ENCODE data around the gene PIGR. TPM values are rescaled to one million over a fixed set of nuclear protein-coding genes. Genes with fewer than 3 reads are reported as not detected.

The PIGR gene
- total and polyA plus RNA-seq, 10 of the 15 experiments (the other 5 are each of a cell fraction or from before 2014, with no cell fraction given): 0.96 to 7.6 (median 1.8) TPM

GRCh38 chr1:206970446-206970845 is 24.2 kb upstream of the PIGR start, which contains the start of gene FCAMR:
Gene FCAMR (minus strand): TSS chr1:206970460. CDS start chr1:206970125, 335 bp downstream.
- ChIA-PET RAD21 (ENCODE audit: unreplicated experiment) (interaction anchor here (0.7 to 4.4 kb wide), 4 partner anchors 12 to 49 kb away, joined by 3 to 36 read pairs (median 6); no protein-coding TSS in a partner anchor), SMC1A (ENCODE audit: uncharacterized antibody, unreplicated experiment) (interaction anchor here (1.0 to 7.5 kb wide), 14 partner anchors 11 to 161 kb away, joined by 3 to 68 read pairs (median 5); partner anchors contain the start of gene PIGR), POLR2A (interaction anchor here (0.5 to 3.1 kb wide), 5 partner anchors 15 to 50 kb away, joined by 3 to 12 read pairs (median 5); no protein-coding TSS in a partner anchor), CTCF (interaction anchor here (0.7 to 9.8 kb wide), 14 partner anchors 8 to 307 kb away, joined by 3 to 136 read pairs (median 4); partner anchors contain the start of gene FCMR)
- no TSS peak for BruUV-seq (replicated peaks)
- Histone ChIP-seq H3K4me1 (ENCODE audit: control insufficient read depth, insufficient read depth, low read length) (peaks cover 38% of the 10 kb centered on the region), H3K27ac (ENCODE audit: control insufficient read depth, insufficient read depth) (no peak within 1 kb of the TSS), H3K4me2 (ENCODE audit: control insufficient read depth, insufficient read depth) (peak within 1 kb of the TSS; percentile 46), H4K20me1 (ENCODE audit: control insufficient read depth, insufficient read depth) (no peaks in the 10 kb centered on the region), H3K9me3 (replicated peaks; ENCODE audit: control insufficient read depth, insufficient read depth, low read length) (no peaks in the 10 kb centered on the region), H3K27me3 (replicated peaks in 1 of 2; ENCODE audit: control insufficient read depth in 2 of 2, insufficient read depth in 2 of 2, low read length in 1 of 2) (no peaks in the 10 kb centered on the region), H3K9ac (ENCODE audit: control insufficient read depth, insufficient read depth, low read length) (no peak within 1 kb of the TSS), H3K79me2 (ENCODE audit: control insufficient read depth, insufficient read depth, low read length) (no peaks in the 10 kb centered on the region), H3K4me3 (0 out of 2 replicates have a peak within 1 kb of the TSS, but pooled peaks have one; percentile 2), H2AFZ (ENCODE audit: control insufficient read depth, low read depth, low read length) (no peak within 1 kb of the TSS; the same call in 1 of the 2 replicates), H3K36me3 (ENCODE audit: control insufficient read depth in 2 of 2, insufficient read depth in 2 of 2, low read length in 1 of 2) (no peaks in the 10 kb centered on the region)
- FAIRE-seq (no peak), ATAC-seq (peak; percentile 14; the same call in 2 of the 3 replicates), DNase-seq (ENCODE audit: low read depth, low spot score) (no peak)
- intact Hi-C loops (cut with micrococcal nuclease; ENCODE audit: unreplicated experiment): loop anchor here (2.0 kb wide), 1 partner anchor 46 kb away; no protein-coding TSS in a partner anchor
- WGBS (ENCODE audit: insufficient coverage, insufficient replicate concordance, low lambda C conversion rate, missing lambda C conversion rate): 45% methylated on average over 2 of the region's 2 CpGs
- no peak for TF ChIP-seq CBX3 (IDR thresholded peaks at IDR 0.05; ENCODE audit: borderline replicate concordance, low read depth)
- TF ChIP-seq TCF12 (IDR thresholded peaks at IDR 0.05; ENCODE audit: low read depth, low read length): 0 out of 2 replicates have a peak, but pooled peaks have one; percentile 22
- in situ Hi-C loops (cut with MboI): no loop called here

GRCh38 chr1:206969090-206969489 is 22.8 kb upstream of the PIGR start:
- Histone ChIP-seq H4K20me1 (ENCODE audit: control insufficient read depth, insufficient read depth) (no peaks in the 10 kb centered on the region), H2AFZ (ENCODE audit: control insufficient read depth, low read depth, low read length) (no peak overlapping the region), H3K36me3 (ENCODE audit: control insufficient read depth in 2 of 2, insufficient read depth in 2 of 2, low read length in 1 of 2) (no peaks in the 10 kb centered on the region), H3K4me3 (no peak overlapping the region), H3K4me1 (ENCODE audit: control insufficient read depth, insufficient read depth, low read length) (peaks cover 38% of the 10 kb centered on the region), H3K9me3 (replicated peaks; ENCODE audit: control insufficient read depth, insufficient read depth, low read length) (no peaks in the 10 kb centered on the region), H3K27ac (ENCODE audit: control insufficient read depth, insufficient read depth) (no peak overlapping the region), H3K4me2 (ENCODE audit: control insufficient read depth, insufficient read depth) (no peak overlapping the region), H3K9ac (ENCODE audit: control insufficient read depth, insufficient read depth, low read length) (no peak overlapping the region), H3K79me2 (ENCODE audit: control insufficient read depth, insufficient read depth, low read length) (no peaks in the 10 kb centered on the region), H3K27me3 (replicated peaks in 1 of 2; ENCODE audit: control insufficient read depth in 2 of 2, insufficient read depth in 2 of 2, low read length in 1 of 2) (no peaks in the 10 kb centered on the region)
- FAIRE-seq (no peak), DNase-seq (ENCODE audit: low read depth, low spot score) (no peak), ATAC-seq (no peak)
- ChIA-PET SMC1A (ENCODE audit: uncharacterized antibody, unreplicated experiment) (interaction anchor here (1.0 to 7.5 kb wide), 5 partner anchors 12 to 102 kb away, joined by 3 to 68 read pairs (median 4); no protein-coding TSS in a partner anchor), POLR2A (no interaction called here), CTCF (interaction anchor here (1.2 to 9.8 kb wide), 6 partner anchors 9 to 36 kb away, joined by 3 to 136 read pairs (median 15); no protein-coding TSS in a partner anchor), RAD21 (ENCODE audit: unreplicated experiment) (interaction anchor here (1.2 to 3.5 kb wide), 3 partner anchors 18 to 42 kb away, joined by 3 to 18 read pairs (median 4); no protein-coding TSS in a partner anchor)
- in situ Hi-C loops (cut with MboI) (no loop called here), intact Hi-C loops (cut with micrococcal nuclease; ENCODE audit: unreplicated experiment) (no loop called here)
- WGBS (ENCODE audit: insufficient coverage, insufficient replicate concordance, low lambda C conversion rate, missing lambda C conversion rate): 89% methylated on average over 5 of the region's 5 CpGs
- no TSS peak for BruUV-seq (replicated peaks)
- TF ChIP-seq BCLAF1 (IDR thresholded peaks at IDR 0.05) (no peak), FOS (IDR thresholded peaks at IDR 0.05; ENCODE audit: borderline replicate concordance, extremely low read depth, insufficient read length) (no peak), SRF (IDR thresholded peaks at IDR 0.05; ENCODE audit: low read depth in 2 of 2, low read length in 2 of 2) (no peak), ELK1 (IDR thresholded peaks at IDR 0.05; ENCODE audit: low read depth, low read length) (no peak), KDM1A (IDR thresholded peaks at IDR 0.05; ENCODE audit: borderline replicate concordance) (no peak)
